Activated T-helper 1 cell treated with anti-CD3 and anti-CD28 coated beads, Interleukin-12 subunit alpha, Interleukin-12 subunit beta, Interleukin-2, Interleukin-4 antibody, amounts not matched to agents 30 ng/mL and 10 ng/mL and 1 ng/mL, durations not matched to agents 14 hours and 24 hours and 36 hours (primary cell): ENCODE measurements around the gene KCNQ1. TPM values are rescaled to one million over a fixed set of nuclear protein-coding genes. Genes with fewer than 3 reads are reported as not detected.

Experiments
- DNase-seq: peaks from one replicate; pipeline ENCODE4 v3.0.0; 2021; ENCODE audit warnings: low spot score
- H3K27ac Mint-ChIP-seq: one replicate; pipeline ENCODE4 v1.8.0; 2021; ENCODE audit warnings: mild to moderate bottlenecking, mixed read lengths
- H3K27me3 Mint-ChIP-seq: one replicate; pipeline ENCODE4 v1.8.0; 2022; ENCODE audit warnings: mild to moderate bottlenecking, moderate library complexity, mixed read lengths; ENCODE audit not compliant: insufficient read depth
- H3K36me3 Mint-ChIP-seq: one replicate; pipeline ENCODE4 v1.8.0; 2021; ENCODE audit warnings: low read depth, mixed read lengths
- H3K4me1 Mint-ChIP-seq: one replicate; pipeline ENCODE4 v1.8.0; 2021; ENCODE audit warnings: low read depth, mixed read lengths
- H3K4me3 Mint-ChIP-seq: one replicate; pipeline ENCODE4 v1.8.0; 2021; ENCODE audit warnings: mild to moderate bottlenecking, moderate library complexity, mixed read lengths
- H3K9me3 Mint-ChIP-seq: one replicate; pipeline ENCODE4 v1.8.0; 2021; ENCODE audit warnings: mixed read lengths
- intact Hi-C: fragments of 100-400 bp; cut with micrococcal nuclease; formaldehyde crosslinking; loops from one replicate; pipeline ENCODE4 v1.15.1; 2024
- total RNA-seq: library from RNA; stranded (reverse); gene quantifications from 2 replicates; pipeline ENCODE4 v1.2.3, GENCODE V29; 2022

The KCNQ1 gene
- total RNA-seq, 1 donor from 2014 or later = 6.4 TPM

GRCh38 chr11:2738551-2739431 is 294.0 kb downstream of the KCNQ1 start:
- intact Hi-C loops = no loop called here
- H3K36me3 Mint-ChIP-seq = no peaks in the 10 kb centered on the region
- H3K4me1 Mint-ChIP-seq = no peaks in the 10 kb centered on the region
- H3K9me3 Mint-ChIP-seq = no peaks in the 10 kb centered on the region
- no peak overlapping the region for H3K27ac Mint-ChIP-seq
- DNase-seq = no peak
- no peak overlapping the region for H3K4me3 Mint-ChIP-seq
- H3K27me3 Mint-ChIP-seq = no peaks in the 10 kb centered on the region

- Mint-ChIP-seq H3K27me3 (no peaks in the 10 kb centered on the region), H3K36me3 (no peaks in the 10 kb centered on the region), H3K9me3 (no peaks in the 10 kb centered on the region), H3K4me3 (no peak overlapping the region), H3K27ac (no peak overlapping the region), H3K4me1 (no peaks in the 10 kb centered on the region)
- intact Hi-C loops = no loop called here
- DNase-seq = no peak
Measured at GRCh38 chr11:2739531-2740274, 294.9 kb downstream of the KCNQ1 start.

- no peak for DNase-seq
- no peak overlapping the region for H3K4me3 Mint-ChIP-seq
- no peaks in the 10 kb centered on the region for H3K9me3 Mint-ChIP-seq
- no peaks in the 10 kb centered on the region for H3K36me3 Mint-ChIP-seq
- H3K27ac Mint-ChIP-seq = no peak overlapping the region
- intact Hi-C loops = no loop called here
- no peaks in the 10 kb centered on the region for H3K4me1 Mint-ChIP-seq
- no peaks in the 10 kb centered on the region for H3K27me3 Mint-ChIP-seq
Measured at GRCh38 chr11:2740275-2740940, 295.6 kb downstream of the KCNQ1 start.

GRCh38 chr11:2741006-2741376 is 296.2 kb downstream of the KCNQ1 start:
- Mint-ChIP-seq H3K9me3 (no peaks in the 10 kb centered on the region), H3K4me1 (no peaks in the 10 kb centered on the region), H3K4me3 (no peak overlapping the region), H3K36me3 (no peaks in the 10 kb centered on the region), H3K27me3 (no peaks in the 10 kb centered on the region), H3K27ac (no peak overlapping the region)
- intact Hi-C loops = no loop called here
- DNase-seq = no peak

GRCh38 chr11:2741377-2742131 is 296.7 kb downstream of the KCNQ1 start:
- Mint-ChIP-seq H3K9me3 (no peaks in the 10 kb centered on the region), H3K4me1 (no peaks in the 10 kb centered on the region), H3K27me3 (no peaks in the 10 kb centered on the region), H3K4me3 (no peak overlapping the region), H3K36me3 (no peaks in the 10 kb centered on the region), H3K27ac (no peak overlapping the region)
- DNase-seq = no peak
- intact Hi-C loops = no loop called here

GRCh38 chr11:2742201-2742600 is 297.4 kb downstream of the KCNQ1 start:
- Mint-ChIP-seq H3K36me3 (no peaks in the 10 kb centered on the region), H3K4me1 (no peaks in the 10 kb centered on the region), H3K4me3 (no peak overlapping the region), H3K27ac (no peak overlapping the region), H3K27me3 (no peaks in the 10 kb centered on the region), H3K9me3 (no peaks in the 10 kb centered on the region)
- DNase-seq = no peak
- intact Hi-C loops = no loop called here

- Mint-ChIP-seq H3K4me1 (no peaks in the 10 kb centered on the region), H3K27ac (no peak overlapping the region), H3K27me3 (no peaks in the 10 kb centered on the region), H3K9me3 (no peaks in the 10 kb centered on the region), H3K4me3 (no peak overlapping the region), H3K36me3 (no peaks in the 10 kb centered on the region)
- DNase-seq = no peak
- intact Hi-C loops = no loop called here
Measured at GRCh38 chr11:2742611-2743426, 298.0 kb downstream of the KCNQ1 start.

GRCh38 chr11:2743427-2744110 is 298.8 kb downstream of the KCNQ1 start:
- Mint-ChIP-seq H3K4me3 (no peak overlapping the region), H3K4me1 (no peaks in the 10 kb centered on the region), H3K9me3 (no peaks in the 10 kb centered on the region), H3K27me3 (no peaks in the 10 kb centered on the region), H3K27ac (no peak overlapping the region), H3K36me3 (no peaks in the 10 kb centered on the region)
- DNase-seq = no peak
- intact Hi-C loops = no loop called here

GRCh38 chr11:2744166-2744565 is 299.4 kb downstream of the KCNQ1 start:
- intact Hi-C loops = no loop called here
- H3K4me3 Mint-ChIP-seq = no peak overlapping the region
- H3K27ac Mint-ChIP-seq = no peak overlapping the region
- no peaks in the 10 kb centered on the region for H3K4me1 Mint-ChIP-seq
- H3K9me3 Mint-ChIP-seq = no peaks in the 10 kb centered on the region
- H3K36me3 Mint-ChIP-seq = no peaks in the 10 kb centered on the region
- H3K27me3 Mint-ChIP-seq = no peaks in the 10 kb centered on the region
- DNase-seq = no peak

- H3K4me3 Mint-ChIP-seq = no peak overlapping the region
- H3K27ac Mint-ChIP-seq = no peak overlapping the region
- intact Hi-C loops = no loop called here
- no peaks in the 10 kb centered on the region for H3K4me1 Mint-ChIP-seq
- no peaks in the 10 kb centered on the region for H3K36me3 Mint-ChIP-seq
- no peak for DNase-seq
- H3K27me3 Mint-ChIP-seq = no peaks in the 10 kb centered on the region
- H3K9me3 Mint-ChIP-seq = no peaks in the 10 kb centered on the region
Measured at GRCh38 chr11:2745511-2745910, 300.7 kb downstream of the KCNQ1 start.

- no peaks in the 10 kb centered on the region for H3K27me3 Mint-ChIP-seq
- intact Hi-C loops = no loop called here
- no peak overlapping the region for H3K4me3 Mint-ChIP-seq
- DNase-seq = no peak
- H3K4me1 Mint-ChIP-seq = no peaks in the 10 kb centered on the region
- H3K9me3 Mint-ChIP-seq = no peaks in the 10 kb centered on the region
- H3K27ac Mint-ChIP-seq = no peak overlapping the region
- no peaks in the 10 kb centered on the region for H3K36me3 Mint-ChIP-seq
Measured at GRCh38 chr11:2746401-2747247, 301.8 kb downstream of the KCNQ1 start.
